ENCODE measurements around the gene KLHL17. TPM values are rescaled to one million over a fixed set of nuclear protein-coding genes. Genes with fewer than 3 reads are reported as not detected.

Gene KLHL17
- polyA plus RNA-seq, 6 donors from 2014 or later = 0.70 to 1.8 (median 1.4) TPM; not detected in 1

- peak overlapping the region in 1 of 8 donors; percentile 27 for H3K4me3 Mint-ChIP-seq
- peaks cover 14 to 35% of the 10 kb centered on the region in 2 donors for H3K36me3 Mint-ChIP-seq
- no peak overlapping the region for H3K27ac Mint-ChIP-seq
- H3K4me1 Mint-ChIP-seq = peaks cover 27 to 31% (median 28%) of the 10 kb centered on the region in 3 donors
- DNase-seq (no peak), ATAC-seq (ENCODE audit: low read depth in 2 of 2) (no peak)
- no peaks in the 10 kb centered on the region for H3K27me3 Mint-ChIP-seq
- H3K9me3 Mint-ChIP-seq = no peaks in the 10 kb centered on the region
These were observed 6.7 kb upstream of the KLHL17 start for GRCh38 chr1:953524-954320.

- no peak for ATAC-seq (ENCODE audit: low read depth in 2 of 2)
- Mint-ChIP-seq H3K4me1 (peaks cover 28 to 31% (median 28%) of the 10 kb centered on the region in 3 donors), H3K4me3 (peak overlapping the region in 2 of 8 donors; percentile 27 to 57), H3K9me3 (no peaks in the 10 kb centered on the region), H3K36me3 (peaks cover 6 to 23% of the 10 kb centered on the region in 2 donors), H3K27me3 (no peaks in the 10 kb centered on the region), H3K27ac (peak overlapping the region in 1 of 6 donors; percentile 6)
- DNase-seq = no peak
These were observed 5.5 kb upstream of the KLHL17 start for GRCh38 chr1:954927-955326.

- Mint-ChIP-seq H3K4me1 (peaks cover 28 to 35% (median 28%) of the 10 kb centered on the region in 3 donors), H3K27ac (peak overlapping the region in 1 of 6 donors; percentile 6), H3K9me3 (no peaks in the 10 kb centered on the region), H3K27me3 (no peaks in the 10 kb centered on the region), H3K36me3 (peaks cover under 1 to 23% of the 10 kb centered on the region in 2 donors), H3K4me3 (peak overlapping the region in 3 of 8 donors; percentile 57 to 78 (median 59))
- no peak for DNase-seq
- ATAC-seq (ENCODE audit: low read depth in 2 of 2) = no peak
These were observed 4.9 kb upstream of the KLHL17 start for GRCh38 chr1:955474-955873.

GRCh38 chr1:956636-957035, 3.7 kb upstream of the KLHL17 start:
- peaks cover 23 to 31% (median 23%) of the 10 kb centered on the region in 3 donors for H3K4me1 Mint-ChIP-seq
- no peak for DNase-seq
- H3K36me3 Mint-ChIP-seq = peaks cover 0 to 16% of the 10 kb centered on the region in 2 donors
- H3K27ac Mint-ChIP-seq = no peak overlapping the region
- peak overlapping the region in 2 of 8 donors; percentile 54 to 78 for H3K4me3 Mint-ChIP-seq
- no peaks in the 10 kb centered on the region for H3K9me3 Mint-ChIP-seq
- no peak for ATAC-seq (ENCODE audit: low read depth in 2 of 2)
- no peaks in the 10 kb centered on the region for H3K27me3 Mint-ChIP-seq

- peaks cover 23 to 34% (median 26%) of the 10 kb centered on the region in 3 donors for H3K4me1 Mint-ChIP-seq
- peak; percentile 88 for DNase-seq
- H3K4me3 Mint-ChIP-seq = peak within 1 kb of the TSS; percentile 77 to 95 (median 91)
- peak; percentile 84 to 87 for ATAC-seq (ENCODE audit: low read depth in 2 of 2)
- H3K27me3 Mint-ChIP-seq = no peaks in the 10 kb centered on the region
- peaks cover 0 to 14% of the 10 kb centered on the region in 2 donors for H3K36me3 Mint-ChIP-seq
- no peaks in the 10 kb centered on the region for H3K9me3 Mint-ChIP-seq
- peak within 1 kb of the TSS in 5 of 6 donors; percentile 66 to 92 (median 92) for H3K27ac Mint-ChIP-seq
These were observed 1.3 kb upstream of the KLHL17 start, which contains the start of gene NOC2L for GRCh38 chr1:958823-959730. Gene NOC2L, minus strand, starts transcription at chr1:959256. Its CDS starts 16 bp downstream, at chr1:959240.

- DNase-seq = no peak
These were observed 537 bp upstream of the KLHL17 start for GRCh38 chr1:959731-960362.

GRCh38 chr1:961132-961669, 817 bp downstream of the KLHL17 start:
- Mint-ChIP-seq H3K36me3 (peaks cover 0 to 5% of the 10 kb centered on the region in 2 donors), H3K4me3 (peak overlapping the region; percentile 56 to 82 (median 76)), H3K27ac (peak overlapping the region in 1 of 6 donors; percentile 12), H3K9me3 (no peaks in the 10 kb centered on the region), H3K27me3 (no peaks in the 10 kb centered on the region), H3K4me1 (peaks cover 12 to 26% (median 19%) of the 10 kb centered on the region in 3 donors)
- no peak for DNase-seq
- ATAC-seq (ENCODE audit: low read depth in 2 of 2) = no peak

More at GRCh38 chr1:959731-960362, 537 bp upstream of the KLHL17 start:
- Mint-ChIP-seq H3K4me1 (peaks cover 23 to 34% (median 26%) of the 10 kb centered on the region in 3 donors), H3K27me3 (no peaks in the 10 kb centered on the region), H3K9me3 (no peaks in the 10 kb centered on the region), H3K36me3 (peaks cover 0 to 13% of the 10 kb centered on the region in 2 donors), H3K27ac (peak overlapping the region in 3 of 6 donors; percentile 34 to 81 (median 65)), H3K4me3 (peak overlapping the region; percentile 77 to 95 (median 90))
- no peak for ATAC-seq (ENCODE audit: low read depth in 2 of 2)

- Mint-ChIP-seq H3K27me3 (no peaks in the 10 kb centered on the region), H3K27ac (peak overlapping the region in 2 of 6 donors; percentile 33), H3K4me3 (peak overlapping the region in 7 of 8 donors; percentile 25 to 86 (median 77)), H3K36me3 (peaks cover 0 to 2% of the 10 kb centered on the region in 2 donors), H3K4me1 (peaks cover 8 to 16% (median 8%) of the 10 kb centered on the region in 3 donors), H3K9me3 (no peaks in the 10 kb centered on the region)
- ATAC-seq (ENCODE audit: low read depth in 2 of 2) (no peak), DNase-seq (no peak)
These were observed 2.3 kb downstream of the KLHL17 start for GRCh38 chr1:962381-963300.

GRCh38 chr1:963301-963651, 2.9 kb downstream of the KLHL17 start:
- peaks cover 4 to 11% (median 5%) of the 10 kb centered on the region in 3 donors for H3K4me1 Mint-ChIP-seq
- H3K9me3 Mint-ChIP-seq = no peaks in the 10 kb centered on the region
- peak overlapping the region in 4 of 8 donors; percentile 15 to 78 (median 44) for H3K4me3 Mint-ChIP-seq
- DNase-seq (no peak), ATAC-seq (ENCODE audit: low read depth in 2 of 2) (no peak)
- H3K27ac Mint-ChIP-seq = peak overlapping the region in 1 of 6 donors; percentile 42
- H3K36me3 Mint-ChIP-seq = no peaks in the 10 kb centered on the region
- H3K27me3 Mint-ChIP-seq = peaks cover under 1 to 3% (median 2%) of the 10 kb centered on the region in 3 donors

- no peak for DNase-seq
- H3K4me3 Mint-ChIP-seq = peak overlapping the region in 4 of 8 donors; percentile 15 to 78 (median 38)
- ATAC-seq (ENCODE audit: low read depth in 2 of 2) = no peak
- no peak overlapping the region for H3K27ac Mint-ChIP-seq
- peaks cover 7 to 9% (median 9%) of the 10 kb centered on the region in 3 donors for H3K27me3 Mint-ChIP-seq
- H3K4me1 Mint-ChIP-seq = peaks cover 0 to 7% (median 4%) of the 10 kb centered on the region in 3 donors
- no peaks in the 10 kb centered on the region for H3K36me3 Mint-ChIP-seq
- H3K9me3 Mint-ChIP-seq = no peaks in the 10 kb centered on the region
These were observed 3.6 kb downstream of the KLHL17 start for GRCh38 chr1:963746-964525.

All from naive B cell (primary cell).